ENCODE data around the gene DNAH7.
"Not testable (repeated sequence)": the region's sequence is repeated elsewhere in the genome, so short reads cannot be mapped to it uniquely, and the experiment has no call there.

Gene DNAH7

DNA sequence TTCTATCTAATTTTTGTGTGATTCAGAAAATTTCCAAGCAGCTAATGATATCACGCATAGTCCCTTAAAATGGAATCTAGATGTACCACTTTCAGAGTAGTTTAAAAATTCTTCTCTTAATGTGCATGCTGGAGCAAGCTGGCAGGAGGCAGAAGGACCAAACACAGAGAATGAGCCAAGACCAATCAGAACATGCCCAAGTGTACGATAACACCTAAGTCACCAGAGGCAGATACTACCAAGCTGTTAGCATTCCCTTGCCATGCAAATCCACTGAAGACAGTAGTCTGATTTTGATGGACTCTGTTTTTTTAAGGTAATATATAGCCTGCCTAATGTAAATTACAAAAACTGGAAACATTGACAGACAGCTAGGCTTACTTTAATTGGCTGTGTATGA, 109.3 kb downstream of the DNAH7 start:
- DNase-seq = no peak

DNA sequence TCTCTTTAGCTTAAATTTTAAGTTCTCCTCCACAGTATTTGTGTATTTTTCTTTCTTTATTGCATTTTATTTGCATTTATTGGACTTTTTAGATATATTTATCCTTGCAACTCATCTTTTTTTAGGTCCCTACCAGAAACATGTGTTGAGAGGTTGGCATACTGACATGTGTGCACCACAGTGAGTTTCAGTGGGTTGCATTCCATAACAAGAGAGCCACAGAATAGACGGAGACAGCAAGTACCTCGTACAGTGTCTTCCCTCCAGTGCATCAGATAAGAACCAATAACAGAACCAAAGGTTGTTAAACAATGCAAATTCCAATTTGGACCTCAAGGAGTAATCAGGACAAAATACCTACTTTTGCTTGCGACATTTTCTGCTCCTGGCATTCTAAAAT, 111.9 kb downstream of the DNAH7 start:
- DNase-seq = no peak

DNA sequence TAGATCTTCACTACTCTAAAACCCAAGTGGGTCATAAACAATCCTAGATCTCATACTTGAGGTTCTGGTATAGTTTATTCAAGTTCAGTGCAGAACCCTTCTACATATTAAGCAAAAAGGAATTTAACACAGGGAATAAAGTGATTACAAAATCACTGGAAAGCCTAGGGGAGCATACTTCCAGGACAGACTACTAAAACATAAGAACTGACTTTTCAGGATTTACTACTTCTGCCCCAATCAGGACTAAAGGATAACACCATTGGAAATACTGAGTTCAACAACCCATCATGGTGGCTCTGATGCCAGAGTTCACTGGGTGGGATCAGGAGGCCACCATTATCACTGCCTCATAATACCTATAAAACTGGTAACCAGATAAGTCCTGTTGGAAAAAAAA, 123.6 kb downstream of the DNAH7 start:
- DNase-seq = no peak

DNA sequence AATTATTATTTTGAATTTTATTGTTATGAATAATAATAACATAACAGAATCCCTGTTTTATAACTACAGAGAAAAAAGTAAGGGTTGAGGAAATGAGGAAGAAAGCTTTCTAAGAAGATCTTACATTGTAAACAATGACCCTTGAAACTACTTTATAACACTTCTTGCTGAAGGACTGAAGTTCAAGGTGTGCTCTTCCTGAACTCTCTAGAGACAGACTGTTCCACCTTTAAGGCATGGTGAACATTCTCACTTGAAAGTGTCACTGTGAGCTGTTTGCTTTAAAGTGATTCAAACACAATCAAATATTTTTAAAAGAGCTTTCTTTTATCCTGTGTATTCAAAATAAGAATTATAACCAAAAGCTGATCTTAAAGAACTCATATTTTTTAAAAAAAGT, 131.5 kb downstream of the DNAH7 start:
- no peak for DNase-seq

DNA sequence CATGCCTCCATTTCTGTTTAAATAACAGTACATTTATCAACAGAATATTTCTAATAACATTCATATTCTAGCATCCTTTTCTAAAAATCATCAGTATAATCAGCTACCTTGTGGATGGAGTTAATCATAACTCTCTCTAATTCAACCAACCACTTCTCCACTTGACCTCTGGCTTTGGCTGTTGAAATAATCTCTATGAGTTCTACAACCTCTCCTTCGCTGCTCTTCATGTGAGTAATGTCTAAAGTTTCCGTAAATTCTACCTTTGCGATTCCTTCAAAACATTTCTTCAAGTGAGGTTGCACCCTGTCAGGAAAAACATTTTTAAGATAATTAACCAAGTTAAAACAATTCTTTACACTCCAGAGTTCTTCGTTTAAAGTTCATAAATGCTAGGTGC, 134.2 kb downstream of the DNAH7 start:
- no peak for DNase-seq

DNA sequence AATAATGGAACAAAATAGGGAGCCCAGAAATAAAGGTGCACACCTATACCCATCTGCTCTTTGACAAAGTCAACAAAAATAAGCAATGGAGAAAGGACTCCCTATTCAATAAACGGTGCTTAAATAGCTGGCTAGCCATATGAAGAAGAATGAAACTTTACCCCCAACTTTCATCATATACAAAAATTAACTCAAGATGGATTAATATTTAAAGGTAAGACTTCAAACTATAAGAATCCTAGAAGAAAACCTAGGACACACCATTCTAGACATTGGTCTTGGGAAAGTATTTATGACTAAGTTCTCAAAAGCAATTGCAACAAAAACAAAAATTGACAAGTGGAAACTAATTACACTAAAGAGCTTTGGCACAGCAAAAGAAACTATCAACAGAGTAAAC, 139.1 kb downstream of the DNAH7 start:
- no peak for DNase-seq

DNA sequence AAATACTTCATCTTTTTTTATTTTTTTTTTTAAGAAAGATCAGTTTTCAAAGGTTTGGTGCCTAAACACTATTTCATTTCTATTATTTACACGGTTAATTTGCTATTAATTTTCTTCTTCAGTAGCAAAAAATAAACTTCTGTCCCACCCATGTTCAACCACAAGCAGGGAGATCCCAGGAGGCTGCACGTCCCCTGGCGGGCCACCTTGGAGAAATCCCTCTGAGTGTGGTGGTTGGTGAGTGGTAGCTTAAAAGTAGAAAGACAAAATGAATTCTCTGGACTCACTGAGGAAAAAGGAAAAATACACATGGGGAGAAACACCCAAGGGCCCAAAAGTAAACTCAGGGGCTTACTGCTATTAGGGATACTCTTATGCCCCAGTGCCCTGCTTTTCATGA, 143.5 kb downstream of the DNAH7 start:
- DNase-seq = no peak

DNA sequence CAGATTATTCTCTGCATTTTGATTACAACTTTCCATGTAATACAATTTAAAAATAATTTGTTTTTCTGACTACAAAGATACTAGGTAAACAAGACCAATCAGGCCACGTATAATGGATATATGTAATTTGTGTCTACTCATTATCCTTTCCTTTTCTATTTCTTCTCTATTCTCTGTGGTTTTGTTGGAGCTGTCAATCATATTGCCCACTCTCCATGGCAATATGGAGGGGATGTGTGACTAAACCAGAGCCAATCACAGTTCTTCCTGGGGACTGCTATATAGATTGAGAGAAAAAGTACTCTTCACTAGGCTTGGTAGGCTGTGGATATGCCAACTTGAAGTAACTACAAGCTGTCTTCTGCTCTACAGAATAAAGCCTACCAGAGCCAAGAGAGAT, 144.7 kb downstream of the DNAH7 start:
- DNase-seq = no peak

DNA sequence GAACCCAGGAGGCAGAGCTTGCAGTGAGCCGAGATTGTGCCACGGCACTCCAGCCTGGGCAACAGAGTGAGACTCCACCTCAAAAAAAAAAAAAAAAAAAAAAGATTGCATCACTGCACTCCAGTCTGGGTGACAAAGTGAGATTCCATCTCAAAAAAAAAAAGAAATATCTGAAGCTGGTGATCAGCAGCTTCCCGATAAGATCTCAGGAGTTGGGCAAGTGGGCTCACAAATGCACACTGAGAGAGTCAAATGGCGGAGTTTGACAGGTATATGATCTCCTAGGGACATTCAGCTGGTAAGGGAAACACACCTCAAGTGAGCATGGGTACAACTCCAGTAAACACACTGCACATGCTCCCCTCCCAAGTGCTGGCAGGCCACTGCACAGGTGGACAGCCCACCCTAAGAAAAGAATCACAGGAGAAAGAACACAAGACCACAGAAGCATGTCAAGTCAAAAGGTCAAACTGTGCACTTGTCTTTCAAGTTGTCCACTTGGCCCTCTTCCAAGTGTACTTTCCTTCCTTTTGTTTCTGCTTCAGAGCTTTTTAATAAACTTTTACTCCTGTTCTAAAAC, 151.5 kb downstream of the DNAH7 start:
- not testable (repeated sequence) for DNase-seq

DNA sequence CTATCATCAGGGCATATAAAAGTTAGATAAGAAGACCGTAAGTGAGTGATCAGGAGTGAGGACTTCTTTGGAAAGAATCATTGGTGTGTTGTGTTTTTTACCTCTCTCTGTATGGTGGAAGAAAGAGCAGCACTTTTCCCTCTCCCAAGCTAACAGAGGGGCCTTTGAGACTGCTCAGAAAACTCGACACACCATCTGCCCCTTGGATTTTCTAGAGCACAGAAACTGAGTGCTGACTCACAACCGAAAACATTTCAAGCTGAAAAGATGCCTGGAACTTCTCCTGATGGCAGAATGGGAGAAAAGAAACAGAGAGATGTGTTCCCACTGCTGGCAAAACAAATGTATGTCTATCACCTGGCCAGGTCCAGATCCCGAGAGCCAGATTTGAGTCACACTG, 156.6 kb downstream of the DNAH7 start:
- DNase-seq = no peak

DNA sequence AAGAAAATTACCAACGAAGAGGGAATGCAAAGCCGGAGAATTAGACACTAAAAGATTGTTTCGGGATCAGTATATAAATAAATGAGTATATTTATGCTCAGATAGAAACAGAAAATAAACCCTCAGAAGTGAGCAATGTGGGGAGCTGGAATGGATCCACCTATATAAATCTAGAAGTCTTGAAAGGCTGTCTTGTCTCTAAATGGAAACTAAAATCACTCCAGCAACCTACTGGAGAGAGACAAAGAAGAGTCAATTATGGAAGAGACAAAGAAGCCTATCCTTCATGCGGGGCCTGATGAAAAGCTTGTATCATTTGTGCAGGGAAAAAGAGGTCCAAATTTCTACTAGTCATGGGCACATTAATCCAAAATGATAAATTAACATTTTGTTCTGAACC, 158.1 kb downstream of the DNAH7 start:
- DNase-seq = no peak

DNA sequence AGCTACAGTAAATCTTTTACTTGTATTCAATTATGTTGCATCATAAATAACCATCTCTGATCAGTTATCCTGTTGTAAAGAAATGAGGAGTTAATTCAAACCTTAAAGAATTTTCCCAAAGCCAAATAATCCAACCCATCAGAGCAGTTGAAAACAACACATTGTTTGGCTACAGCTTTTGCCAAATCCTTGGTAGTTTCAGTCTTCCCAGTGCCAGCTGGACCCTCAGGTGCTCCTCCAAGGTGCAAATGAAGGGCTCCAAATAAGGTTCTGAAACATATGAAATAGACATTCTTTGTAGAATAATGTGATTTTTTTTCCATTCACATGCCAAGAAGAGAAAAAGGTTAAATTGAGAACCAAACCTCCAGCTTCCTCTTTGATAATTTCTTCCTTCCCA, 158.7 kb downstream of the DNAH7 start:
- DNase-seq = no peak

DNA sequence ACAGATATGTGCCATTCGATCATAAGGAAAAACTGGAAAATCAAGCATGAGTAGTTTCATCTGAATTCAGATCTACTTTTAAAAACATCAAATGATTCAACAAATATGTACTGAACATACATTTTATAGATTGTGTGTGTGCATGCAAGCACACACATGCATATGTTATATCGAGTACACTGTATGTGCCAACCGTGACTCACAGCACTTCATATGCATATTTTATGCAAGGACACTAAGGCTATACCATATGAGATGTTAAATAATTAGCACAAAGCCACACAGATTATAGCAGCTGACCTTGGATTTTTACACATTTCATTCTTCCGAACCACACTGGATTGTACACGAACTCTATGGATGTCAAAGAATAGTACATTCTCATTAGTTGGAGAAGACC, 161.2 kb downstream of the DNAH7 start:
- no peak for DNase-seq

DNA sequence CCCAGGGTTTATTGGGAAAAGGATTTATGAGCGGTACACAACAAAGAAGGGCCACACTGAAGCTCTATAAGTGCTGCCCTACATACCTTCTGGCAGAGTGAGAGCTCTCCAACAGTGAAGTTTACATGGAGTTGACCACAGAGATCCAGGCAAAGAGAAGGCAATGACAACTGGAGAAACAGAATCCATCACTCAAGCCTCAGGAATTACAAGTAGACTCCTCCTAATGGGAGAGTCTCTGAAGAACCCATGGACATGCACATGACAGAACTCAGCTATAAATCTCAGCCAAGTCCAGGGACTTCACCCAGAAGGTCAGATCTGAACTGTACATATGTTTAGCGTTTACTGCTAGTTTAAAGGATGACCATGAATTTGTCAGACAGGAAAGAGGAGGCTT, 164.7 kb downstream of the DNAH7 start:
- no peak for DNase-seq

DNA sequence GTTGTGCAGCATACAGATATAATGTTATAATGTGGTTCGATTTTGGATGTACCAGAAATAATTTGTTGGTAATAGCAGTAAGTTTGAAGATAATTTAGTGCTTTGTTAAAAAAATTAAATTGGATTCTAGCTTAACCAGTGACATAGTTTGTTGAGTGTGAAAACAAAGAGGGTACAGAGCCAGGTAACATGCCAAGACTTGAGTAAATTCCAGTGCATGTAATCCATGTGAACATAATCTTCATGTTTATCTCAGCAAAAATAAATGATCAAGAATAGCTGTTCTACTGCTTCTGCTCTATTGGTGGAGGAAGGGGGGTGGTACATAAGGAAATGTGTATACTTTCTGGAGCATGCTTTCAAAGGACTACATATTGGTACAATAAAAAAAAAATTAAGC, 165.8 kb downstream of the DNAH7 start:
- no peak for DNase-seq

DNA sequence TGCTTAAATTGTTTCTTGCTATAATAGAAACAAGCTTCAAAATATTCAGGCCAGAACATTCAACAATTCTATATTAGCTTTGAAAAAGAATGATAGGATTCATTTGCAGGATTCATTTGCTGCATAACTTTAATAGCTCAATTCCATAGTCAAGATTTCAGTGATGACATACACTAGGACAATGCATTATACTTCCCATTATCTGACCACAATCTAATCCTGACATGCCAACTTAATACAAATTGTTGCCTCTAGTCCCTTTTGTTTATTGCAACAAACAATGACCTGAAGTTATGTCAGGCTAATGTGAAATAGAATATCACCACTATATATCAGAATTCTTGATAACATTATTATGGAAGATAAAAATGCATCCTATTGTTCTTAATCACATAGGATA, 169.4 kb downstream of the DNAH7 start:
- no peak for DNase-seq

DNA sequence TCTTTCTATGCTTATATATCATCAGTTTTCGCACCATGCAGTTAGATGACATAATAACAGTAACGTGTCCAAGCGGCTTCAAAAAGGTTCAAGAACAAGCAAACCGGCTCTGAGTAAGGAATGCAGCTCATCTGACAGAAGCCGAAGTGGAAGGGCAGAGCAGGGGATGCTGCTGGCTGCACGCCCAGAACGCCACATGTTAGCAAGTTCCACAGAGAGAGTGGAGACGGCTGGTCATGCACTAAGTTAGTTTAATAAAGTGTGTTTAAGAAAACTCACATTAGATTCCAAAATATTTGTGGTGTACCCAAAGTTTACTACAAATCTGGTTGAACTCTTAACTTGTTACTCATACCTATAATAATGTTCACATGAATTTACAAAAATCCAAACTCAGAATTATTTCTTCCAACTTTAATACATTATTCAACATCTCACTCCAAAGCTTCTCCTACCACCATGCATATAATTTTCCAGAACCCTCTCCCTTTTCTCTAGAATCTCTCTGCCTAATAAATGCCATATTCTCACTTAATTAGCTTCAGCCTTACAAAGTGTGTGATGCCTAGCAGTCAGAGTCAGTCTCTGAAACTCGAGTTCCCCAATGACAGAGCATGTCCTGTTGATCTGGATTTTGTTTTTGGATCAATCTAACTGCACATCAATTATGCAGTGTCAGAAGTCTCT, 170.0 kb downstream of the DNAH7 start:
- no peak for DNase-seq

DNA sequence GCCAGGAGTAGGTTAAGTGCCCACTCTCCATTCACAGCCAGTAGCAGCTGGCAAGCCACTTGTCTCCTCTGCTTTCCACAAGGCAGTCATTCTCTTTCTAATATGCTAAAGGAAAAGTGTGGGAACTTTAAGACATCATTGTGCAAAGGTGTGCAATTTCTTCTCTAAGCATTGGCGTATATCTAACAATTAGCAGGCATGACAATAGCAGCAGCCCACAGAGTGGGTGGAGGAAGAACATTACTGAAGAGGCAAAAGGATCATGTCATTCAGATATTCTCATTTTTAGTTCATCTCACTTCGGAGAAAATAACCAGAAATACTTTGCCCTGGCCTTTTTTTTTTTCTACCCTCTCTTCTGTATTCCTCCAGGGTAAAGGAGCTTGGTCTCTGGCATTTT, 177.6 kb downstream of the DNAH7 start:
- no peak for DNase-seq

DNA sequence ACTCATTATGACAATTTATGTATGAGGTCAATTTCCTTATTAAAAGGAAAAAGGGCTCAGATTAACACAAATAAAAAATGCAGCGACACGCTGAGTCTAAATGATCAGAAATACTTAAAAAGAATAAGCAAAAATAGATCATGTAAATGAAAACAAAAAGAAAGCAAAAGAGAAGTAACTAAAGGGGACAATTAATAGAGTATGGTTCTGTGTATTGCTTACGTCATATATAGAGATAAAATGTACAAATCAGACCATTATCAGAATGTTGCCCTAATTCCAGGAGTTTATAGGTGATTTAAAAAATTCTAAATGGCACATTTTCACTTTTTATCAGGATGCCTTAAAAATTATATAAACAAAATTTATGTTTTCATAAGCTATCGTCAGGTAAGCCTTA, 189.5 kb downstream of the DNAH7 start:
- no peak for DNase-seq

DNA sequence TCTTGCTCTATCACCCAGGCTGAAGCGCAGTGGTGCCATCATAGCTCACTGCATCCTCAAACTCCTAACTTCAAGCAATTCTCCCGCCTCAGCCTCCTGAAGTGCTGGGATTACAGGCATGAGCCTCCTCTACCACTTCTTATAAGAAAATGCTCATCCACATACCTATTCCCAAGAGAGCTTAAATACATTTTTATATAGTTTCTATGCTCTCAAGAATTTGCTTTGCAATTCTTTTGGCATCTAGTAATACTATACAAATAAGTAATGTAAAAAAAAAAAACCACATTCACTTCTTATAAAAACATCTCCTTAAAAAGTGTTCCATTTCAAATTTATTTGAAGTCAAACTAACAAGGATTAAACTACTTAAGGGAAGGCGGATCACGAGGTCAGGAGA, 197.3 kb downstream of the DNAH7 start:
- no peak for DNase-seq

DNA sequence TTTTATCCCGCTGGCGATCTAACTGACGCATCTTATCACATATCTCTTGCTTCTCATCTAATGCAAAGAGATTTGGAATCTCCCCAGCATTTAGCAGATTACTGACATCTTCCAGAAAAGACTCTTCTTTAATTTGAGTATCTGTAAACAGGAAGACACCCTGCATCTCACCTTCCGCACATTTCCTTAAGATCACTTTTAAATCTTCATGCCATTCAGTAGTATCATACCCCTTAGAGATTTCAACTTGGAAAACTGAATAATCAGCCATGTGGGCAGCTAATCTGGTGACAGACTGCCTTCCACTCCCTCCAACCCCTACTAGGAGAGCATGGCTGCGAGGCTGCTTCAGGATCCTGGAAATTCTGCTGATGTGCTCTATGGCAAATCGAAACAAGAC, 204.3 kb downstream of the DNAH7 start:
- DNase-seq = no peak

DNA sequence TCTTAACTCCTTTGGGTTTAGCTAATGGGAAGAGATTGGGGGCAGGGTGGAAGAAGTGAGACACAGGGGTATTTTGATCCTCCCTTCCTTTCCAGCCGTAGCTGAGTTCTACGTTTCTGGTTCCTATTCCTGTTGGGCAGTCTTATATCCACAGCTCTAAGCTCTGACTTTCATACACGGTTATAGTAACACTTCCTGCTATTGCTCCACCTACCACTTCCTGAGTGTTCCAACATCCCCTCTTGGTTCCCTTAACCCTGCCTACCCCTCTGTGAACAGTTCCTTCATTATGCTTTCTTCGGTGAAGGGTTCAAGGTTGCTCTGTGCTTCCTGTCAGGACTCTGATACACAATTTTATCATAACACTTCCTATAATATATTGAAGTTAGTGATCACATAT, 205.1 kb downstream of the DNAH7 start:
- no peak for DNase-seq

DNA sequence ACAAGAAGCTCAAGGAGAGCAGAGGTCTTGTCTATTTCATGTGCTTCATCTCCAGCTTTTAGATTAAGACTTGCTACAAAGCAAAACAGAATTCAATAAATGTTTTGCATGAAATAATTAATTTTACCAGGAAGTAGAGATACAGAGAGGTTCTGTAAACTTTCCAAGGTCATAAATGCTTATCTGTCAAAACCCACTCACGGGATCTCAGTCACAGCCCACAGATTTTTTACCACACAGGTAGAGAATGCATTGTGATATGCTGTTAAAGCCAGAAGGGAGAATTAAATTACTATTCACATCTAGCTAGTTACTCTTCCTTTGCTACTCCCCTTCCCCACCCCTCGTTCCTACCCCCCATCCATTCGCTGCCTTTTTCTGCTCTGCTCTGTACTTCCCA, 205.5 kb downstream of the DNAH7 start:
- no peak for DNase-seq

DNA sequence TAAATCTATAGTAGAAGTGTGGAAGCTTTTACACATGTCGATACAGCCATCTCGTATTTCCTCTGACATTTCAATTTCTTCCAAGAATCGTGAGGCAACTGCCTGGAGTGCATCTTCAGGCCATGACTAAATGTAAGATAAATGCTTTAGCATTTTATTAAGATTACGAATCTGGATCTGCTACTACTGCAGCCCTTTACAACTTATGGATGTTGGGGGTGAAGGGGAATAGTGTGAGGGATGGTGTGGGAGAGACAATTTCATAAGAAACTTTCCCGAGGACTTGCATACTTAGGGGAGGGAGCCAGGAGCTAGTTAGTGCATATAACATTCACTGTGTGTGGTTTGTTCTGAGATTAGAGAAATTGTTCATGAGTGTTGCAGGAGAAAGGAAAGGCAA, 206.8 kb downstream of the DNAH7 start:
- no peak for DNase-seq

DNA sequence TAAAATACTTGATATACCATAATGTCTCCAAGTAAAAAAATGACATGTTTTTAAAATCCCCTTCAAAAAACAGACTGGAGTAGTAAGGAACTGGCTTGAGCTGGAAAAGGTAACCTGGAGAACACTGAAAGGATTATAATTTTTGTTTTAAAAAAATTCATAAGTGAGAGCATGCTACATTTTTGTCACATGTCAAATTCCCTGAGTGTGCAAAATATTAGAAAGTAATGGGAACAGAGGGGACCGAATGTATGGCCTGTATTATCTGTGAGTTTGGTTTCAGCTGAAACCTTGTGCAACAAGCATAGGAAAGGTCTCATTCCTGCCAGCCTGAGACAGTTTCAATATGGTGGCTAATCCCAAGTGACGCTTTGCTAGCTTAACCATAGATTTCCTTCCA, 209.1 kb downstream of the DNAH7 start:
- DNase-seq = no peak

Measured in cerebellar nuclear complex (tissue), 1 donor.